ENCODE data around the gene CD247.
A peak's percentile ranks its signal among the peaks of the same experiment; 100 is the strongest.

CD247 gene

GRCh38 chr1:167435484-167435883, 82.8 kb downstream of the CD247 start:
- ATAC-seq (no peak), DNase-seq (peak in 1 of 2 donors; percentile 4)
- no peaks in the 10 kb centered on the region for H3K9me3 Mint-ChIP-seq
- peaks cover 91% of the 10 kb centered on the region for H3K4me1 Mint-ChIP-seq
- no peak overlapping the region for H3K4me3 Mint-ChIP-seq
- H3K27me3 Mint-ChIP-seq = no peaks in the 10 kb centered on the region
- H3K27ac Mint-ChIP-seq = peak overlapping the region; percentile 69 to 92

GRCh38 chr1:167434306-167434705, 84.0 kb downstream of the CD247 start:
- no peaks in the 10 kb centered on the region for H3K27me3 Mint-ChIP-seq
- no peak overlapping the region for H3K4me3 Mint-ChIP-seq
- H3K9me3 Mint-ChIP-seq = no peaks in the 10 kb centered on the region
- peaks cover 86% of the 10 kb centered on the region for H3K4me1 Mint-ChIP-seq
- DNase-seq (no peak), ATAC-seq (no peak)
- no peak overlapping the region for H3K27ac Mint-ChIP-seq

DNA sequence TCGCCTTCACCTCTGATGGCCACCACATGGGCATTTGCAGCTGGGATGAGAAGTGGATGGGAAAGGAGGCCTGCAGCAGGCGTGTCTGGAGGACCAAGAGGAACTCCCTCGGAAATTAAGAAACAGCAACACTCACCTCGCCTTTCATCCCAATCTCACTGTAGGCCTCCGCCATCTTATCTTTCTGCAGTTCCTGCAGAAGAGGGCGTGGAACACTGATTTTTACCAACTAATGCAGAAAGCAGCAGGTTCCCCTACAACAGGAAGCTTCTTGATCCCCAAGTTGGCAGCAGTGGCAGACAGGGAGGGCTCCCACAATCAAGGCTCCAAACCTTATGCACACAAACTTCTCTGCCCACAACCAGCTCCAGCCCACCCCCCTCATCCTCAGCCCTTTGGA, 84.4 kb downstream of the CD247 start:
- Mint-ChIP-seq H3K4me1 (peaks cover 82% of the 10 kb centered on the region), H3K27me3 (no peaks in the 10 kb centered on the region), H3K9me3 (no peaks in the 10 kb centered on the region), H3K27ac (peak overlapping the region in 1 of 2 donors; percentile 27), H3K4me3 (no peak overlapping the region)
- DNase-seq = no peak
- no peak for ATAC-seq

DNA sequence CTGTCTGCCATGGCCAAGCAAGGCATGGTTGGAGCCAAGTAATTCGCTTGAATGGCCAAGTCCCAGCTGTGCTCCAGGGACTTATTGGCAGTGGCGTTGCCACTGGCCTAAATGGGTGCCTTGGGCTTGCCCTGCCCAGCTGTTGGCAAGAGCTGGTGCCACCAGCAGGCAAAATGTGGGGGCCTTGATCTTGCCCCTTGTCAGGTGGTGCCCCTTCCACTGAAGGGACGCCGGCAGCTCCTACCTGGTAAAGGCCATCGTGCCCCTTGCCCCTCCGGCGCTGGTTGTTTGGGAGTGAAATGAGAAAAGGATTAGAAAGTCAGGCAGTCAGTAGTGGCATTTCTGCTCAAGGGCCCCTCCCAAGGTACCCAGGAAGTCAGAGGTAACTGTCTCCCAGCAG, 85.5 kb downstream of the CD247 start:
- peak overlapping the region in 1 of 2 donors; percentile 27 for H3K27ac Mint-ChIP-seq
- H3K27me3 Mint-ChIP-seq = no peaks in the 10 kb centered on the region
- no peak for ATAC-seq
- no peak for DNase-seq
- no peak overlapping the region for H3K4me3 Mint-ChIP-seq
- H3K9me3 Mint-ChIP-seq = no peaks in the 10 kb centered on the region
- peaks cover 71% of the 10 kb centered on the region for H3K4me1 Mint-ChIP-seq

GRCh38 chr1:167431909-167432650, 86.2 kb downstream of the CD247 start:
- H3K4me1 Mint-ChIP-seq = peaks cover 69% of the 10 kb centered on the region
- no peak for DNase-seq

DNA sequence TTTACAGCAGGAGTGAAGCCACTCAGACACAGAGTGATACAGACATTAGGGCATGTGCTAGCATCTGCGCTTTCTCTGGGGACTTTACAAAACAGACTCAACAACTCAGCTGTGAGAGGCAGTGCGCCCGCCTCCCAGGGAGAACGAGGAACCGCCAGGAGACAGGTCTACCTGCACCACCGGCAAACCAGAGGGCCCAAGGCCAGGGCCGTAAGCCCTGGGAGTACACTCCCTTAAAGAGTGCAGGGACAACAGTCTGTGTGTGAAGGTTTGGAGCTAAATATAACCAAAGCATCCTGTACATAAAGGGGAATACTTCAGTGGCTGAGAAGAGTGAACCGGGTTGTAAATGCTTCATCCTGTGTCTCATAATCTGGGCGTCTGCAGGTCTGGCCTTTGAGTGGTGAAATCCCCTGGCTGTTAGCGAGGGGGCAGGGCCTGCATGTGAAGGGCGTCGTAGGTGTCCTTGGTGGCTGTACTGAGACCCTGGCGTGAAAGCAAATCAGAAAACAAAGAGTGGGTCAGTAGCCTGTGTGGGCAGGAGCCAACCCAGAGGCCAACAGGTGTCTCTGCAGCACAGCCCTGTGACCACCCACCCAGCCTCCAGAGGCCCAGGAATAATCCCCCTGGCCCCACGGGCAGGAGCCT, 86.9 kb downstream of the CD247 start:
- ATAC-seq (peak; percentile 33), DNase-seq (no peak)
- Mint-ChIP-seq H3K4me3 (no peak overlapping the region), H3K27me3 (no peaks in the 10 kb centered on the region), H3K4me1 (peaks cover 66% of the 10 kb centered on the region), H3K27ac (peak overlapping the region; percentile 57 to 93), H3K9me3 (no peaks in the 10 kb centered on the region)

More at GRCh38 chr1:167431909-167432650, 86.2 kb downstream of the CD247 start:
- Mint-ChIP-seq H3K27ac (peak overlapping the region in 1 of 2 donors; percentile 27), H3K9me3 (no peaks in the 10 kb centered on the region), H3K27me3 (no peaks in the 10 kb centered on the region), H3K4me3 (no peak overlapping the region)
- peak; percentile 9 for ATAC-seq

DNA sequence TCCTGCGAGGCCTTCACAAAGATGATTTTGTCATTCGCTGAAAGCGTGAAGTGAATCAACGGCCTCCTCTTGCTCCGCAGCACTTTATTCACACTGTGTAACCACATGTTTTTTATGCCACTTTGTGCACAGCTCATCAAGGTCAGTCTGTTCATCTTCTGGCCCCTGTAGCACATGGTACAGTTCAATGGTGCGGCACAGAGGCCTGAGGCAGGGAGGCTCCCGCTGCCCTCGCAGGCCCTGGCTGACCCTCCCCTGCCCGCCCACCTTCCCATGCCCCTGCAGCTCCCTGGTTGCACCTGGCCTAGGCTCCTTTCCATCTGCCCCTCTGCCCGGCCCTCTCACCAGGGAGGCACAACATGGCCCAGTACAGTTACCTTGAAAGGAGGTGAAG, 87.5 kb downstream of the CD247 start:
- ATAC-seq (peak; percentile 4), DNase-seq (no peak)
- H3K27me3 Mint-ChIP-seq = no peaks in the 10 kb centered on the region
- peak overlapping the region; percentile 57 to 93 for H3K27ac Mint-ChIP-seq
- H3K9me3 Mint-ChIP-seq = no peaks in the 10 kb centered on the region
- peaks cover 61% of the 10 kb centered on the region for H3K4me1 Mint-ChIP-seq
- H3K4me3 Mint-ChIP-seq = no peak overlapping the region

DNA sequence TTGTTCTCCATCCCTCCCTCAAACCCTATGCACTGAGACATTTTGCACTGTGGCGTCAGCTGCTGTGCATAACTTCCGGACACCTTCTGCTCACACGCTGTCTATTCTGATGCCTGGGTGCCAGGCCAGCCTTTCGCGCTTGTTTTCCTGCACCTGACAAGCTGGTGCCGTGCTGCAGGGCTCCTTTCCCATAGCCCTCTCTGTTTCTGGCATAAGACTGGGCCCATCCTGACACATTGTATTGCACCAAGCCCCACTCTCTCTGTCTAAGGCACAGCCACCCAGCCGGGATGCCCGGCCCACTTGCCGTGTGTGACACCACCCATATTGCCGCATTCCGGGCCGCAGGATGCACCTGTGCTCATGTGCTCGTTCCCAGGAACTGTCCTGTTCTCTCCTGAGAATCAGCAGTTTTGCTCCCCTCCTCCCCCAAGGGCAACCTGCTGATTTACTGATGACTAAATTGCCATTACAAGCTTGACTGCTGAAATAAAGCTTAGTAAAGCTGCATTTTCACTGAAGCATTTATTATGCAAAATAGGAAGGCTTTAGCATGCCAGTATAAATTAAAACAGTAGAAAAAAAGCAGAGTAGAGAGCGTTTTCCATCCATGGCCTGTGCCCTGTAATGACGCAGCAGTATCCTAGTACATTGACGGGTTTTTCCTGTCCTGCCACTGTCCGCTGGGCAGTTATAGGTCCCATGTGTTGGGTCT, 88.0 kb downstream of the CD247 start:
- Mint-ChIP-seq H3K27ac (peak overlapping the region in 1 of 2 donors; percentile 91), H3K9me3 (no peaks in the 10 kb centered on the region), H3K4me3 (no peak overlapping the region), H3K27me3 (no peaks in the 10 kb centered on the region), H3K4me1 (peaks cover 56% of the 10 kb centered on the region)
- ATAC-seq = peak; percentile 19
- no peak for DNase-seq

- Mint-ChIP-seq H3K4me1 (peaks cover 54% of the 10 kb centered on the region), H3K27ac (peak overlapping the region in 1 of 2 donors; percentile 74), H3K4me3 (no peak overlapping the region), H3K27me3 (no peaks in the 10 kb centered on the region), H3K9me3 (no peaks in the 10 kb centered on the region)
- no peak for ATAC-seq
- no peak for DNase-seq
These were observed 88.7 kb downstream of the CD247 start for GRCh38 chr1:167429612-167430011.

GRCh38 chr1:167428395-167428794, 89.9 kb downstream of the CD247 start:
- H3K4me1 Mint-ChIP-seq = peaks cover 44% of the 10 kb centered on the region
- no peak for ATAC-seq
- DNase-seq = no peak
- H3K27me3 Mint-ChIP-seq = no peaks in the 10 kb centered on the region
- H3K9me3 Mint-ChIP-seq = no peaks in the 10 kb centered on the region
- no peak overlapping the region for H3K4me3 Mint-ChIP-seq
- no peak overlapping the region for H3K27ac Mint-ChIP-seq

DNA sequence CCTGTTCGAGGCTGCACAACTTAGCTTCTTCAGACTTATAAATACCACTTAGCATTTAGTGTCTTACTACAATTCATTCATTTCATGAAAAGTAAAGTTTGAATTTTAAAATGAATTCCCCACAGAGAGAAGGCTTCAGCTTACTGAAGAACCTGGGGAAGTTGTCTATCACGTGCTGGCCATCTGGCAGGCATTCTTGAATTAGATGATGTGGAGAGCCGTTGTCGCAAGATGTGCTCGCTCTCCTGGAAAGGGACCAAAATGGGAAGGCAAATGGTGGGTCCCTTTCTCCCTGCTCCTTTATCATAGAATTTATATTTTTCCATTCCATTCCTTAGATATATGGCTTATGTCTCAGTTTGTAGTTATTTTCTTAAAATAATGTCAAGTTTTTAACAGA, 90.5 kb downstream of the CD247 start:
- DNase-seq (no peak), ATAC-seq (no peak)
- Mint-ChIP-seq H3K4me3 (no peak overlapping the region), H3K27ac (peak overlapping the region in 1 of 2 donors; percentile 20), H3K9me3 (no peaks in the 10 kb centered on the region), H3K27me3 (no peaks in the 10 kb centered on the region), H3K4me1 (peaks cover 40% of the 10 kb centered on the region)

DNA sequence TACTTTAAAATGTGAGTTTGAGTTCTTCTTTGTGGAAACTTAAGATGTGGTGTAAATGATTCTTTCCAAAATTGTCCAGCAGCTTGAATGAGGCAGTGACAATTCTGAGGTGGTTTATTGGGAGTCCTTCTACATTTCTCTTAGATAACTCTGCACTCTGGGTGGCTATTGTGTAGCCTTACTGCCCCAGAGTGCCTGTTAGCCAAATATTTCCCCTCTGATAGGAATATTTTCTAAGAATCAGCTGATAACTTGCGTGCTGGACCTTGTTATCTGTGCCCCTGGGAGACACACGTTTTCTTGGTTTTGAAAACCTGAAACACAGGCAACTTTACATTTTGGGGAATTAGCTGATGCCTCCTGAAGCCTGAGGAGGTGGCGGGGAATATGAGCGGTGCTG, 91.6 kb downstream of the CD247 start:
- ATAC-seq = no peak
- H3K9me3 Mint-ChIP-seq = no peaks in the 10 kb centered on the region
- peak overlapping the region; percentile 26 to 69 for H3K27ac Mint-ChIP-seq
- no peak for DNase-seq
- no peaks in the 10 kb centered on the region for H3K27me3 Mint-ChIP-seq
- H3K4me1 Mint-ChIP-seq = peaks cover 29% of the 10 kb centered on the region
- H3K4me3 Mint-ChIP-seq = no peak overlapping the region

GRCh38 chr1:167425482-167425881, 92.8 kb downstream of the CD247 start:
- Mint-ChIP-seq H3K27me3 (no peaks in the 10 kb centered on the region), H3K9me3 (no peaks in the 10 kb centered on the region), H3K4me1 (peaks cover 16% of the 10 kb centered on the region), H3K27ac (peak overlapping the region; percentile 19 to 27), H3K4me3 (no peak overlapping the region)
- ATAC-seq (peak; percentile 33), DNase-seq (no peak)

DNA sequence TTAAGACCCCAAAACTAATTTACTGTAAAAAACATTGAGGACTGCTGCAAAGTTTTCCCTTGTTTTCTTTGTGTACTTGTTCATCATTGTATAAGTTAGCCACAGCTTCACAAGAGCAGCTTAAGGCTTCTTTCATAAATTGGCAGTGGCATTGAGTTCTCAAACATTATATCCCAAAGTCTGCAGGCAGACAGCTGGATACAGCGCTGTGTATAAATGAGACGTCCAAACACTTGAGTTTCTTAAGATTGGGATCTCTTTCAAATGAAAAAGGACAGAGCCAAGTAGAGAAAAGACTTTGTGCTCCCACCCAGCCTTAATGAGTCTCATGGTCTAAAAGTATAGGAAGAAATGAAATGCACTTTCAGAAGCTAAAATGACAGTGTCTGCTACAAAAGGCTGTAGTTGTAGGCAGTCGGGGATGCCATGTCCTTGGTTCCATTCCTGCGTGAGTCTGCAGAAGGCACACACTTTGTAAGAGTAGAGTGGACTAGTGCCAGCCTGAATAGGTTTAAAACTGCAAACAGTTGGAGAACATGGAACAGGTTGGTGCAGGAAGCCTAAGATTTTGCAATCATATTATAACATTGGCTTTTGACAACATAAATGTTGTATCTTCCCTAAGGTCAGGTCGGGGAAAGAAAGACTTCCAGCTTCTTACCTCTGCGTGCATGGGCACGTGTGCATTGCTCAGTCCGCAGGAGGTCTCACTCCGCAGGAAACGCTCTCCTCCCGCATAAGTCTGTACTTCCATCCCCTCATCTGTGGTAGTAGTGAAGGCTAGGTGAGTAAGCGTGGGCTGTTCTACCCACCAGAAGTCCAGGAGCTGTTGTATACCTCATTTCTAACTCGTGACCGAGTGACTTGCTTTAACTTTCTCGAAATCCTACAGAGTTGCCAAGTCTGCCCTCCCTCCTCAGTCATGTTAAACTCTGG, 94.4 kb downstream of the CD247 start:
- Mint-ChIP-seq H3K27me3 (no peaks in the 10 kb centered on the region), H3K9me3 (no peaks in the 10 kb centered on the region), H3K4me3 (no peak overlapping the region), H3K27ac (no peak overlapping the region), H3K4me1 (peaks cover 10% of the 10 kb centered on the region)
- no peak for ATAC-seq
- DNase-seq = no peak

GRCh38 chr1:167420510-167420909, 97.8 kb downstream of the CD247 start:
- H3K4me1 Mint-ChIP-seq = no peaks in the 10 kb centered on the region
- H3K4me3 Mint-ChIP-seq = no peak overlapping the region
- DNase-seq = no peak
- no peaks in the 10 kb centered on the region for H3K27me3 Mint-ChIP-seq
- no peaks in the 10 kb centered on the region for H3K9me3 Mint-ChIP-seq
- peak overlapping the region in 1 of 2 donors; percentile 36 for H3K27ac Mint-ChIP-seq
- no peak for ATAC-seq
